HG02610 (cell line): ENCODE results near the gene C16orf74.

ENCODE experiments used
- ATAC-seq: cut with Tn5 transposase; IDR thresholded peaks from one replicate; pipeline ENCODE4 v1.9.1; 2021; ENCODE audit warnings: mild to moderate bottlenecking, moderate library complexity; ENCODE audit not compliant: unreplicated experiment

Gene C16orf74

DNA sequence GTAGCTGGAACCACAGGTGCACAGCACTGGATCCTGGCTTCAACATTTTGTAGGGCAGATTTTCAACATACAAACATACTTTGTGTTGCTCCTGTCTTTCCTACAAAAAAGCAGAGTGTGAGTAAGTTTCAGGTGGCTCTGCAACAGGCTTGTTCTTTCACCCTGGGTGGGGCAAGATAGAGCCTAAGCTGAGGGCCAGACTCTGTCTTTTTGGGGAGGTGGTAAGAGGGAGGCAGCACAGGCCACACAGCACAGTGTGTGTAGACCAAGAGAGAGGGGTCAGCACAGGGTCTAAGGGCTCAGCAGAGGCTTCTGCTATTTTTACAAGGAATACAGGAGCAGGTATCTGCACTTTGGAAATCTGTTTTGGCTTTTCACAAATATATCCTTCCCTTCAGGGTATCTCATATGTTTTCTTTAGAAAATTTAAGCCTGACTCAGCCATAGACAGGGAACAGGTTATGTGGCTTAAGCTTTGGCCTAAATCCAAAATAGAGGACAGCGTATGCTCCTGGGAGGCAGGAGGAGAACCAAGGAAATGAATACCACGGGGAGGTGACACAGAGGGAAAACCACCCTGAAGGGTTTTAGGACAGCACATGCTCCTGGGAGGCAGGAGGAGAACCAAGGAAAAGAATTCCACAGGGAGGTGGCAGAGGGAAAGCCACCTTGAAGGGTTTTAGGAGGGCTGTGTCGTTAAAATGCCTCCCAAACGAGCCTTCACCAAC is 26.9 kb upstream of the C16orf74 start:
- ATAC-seq, result no peak

DNA sequence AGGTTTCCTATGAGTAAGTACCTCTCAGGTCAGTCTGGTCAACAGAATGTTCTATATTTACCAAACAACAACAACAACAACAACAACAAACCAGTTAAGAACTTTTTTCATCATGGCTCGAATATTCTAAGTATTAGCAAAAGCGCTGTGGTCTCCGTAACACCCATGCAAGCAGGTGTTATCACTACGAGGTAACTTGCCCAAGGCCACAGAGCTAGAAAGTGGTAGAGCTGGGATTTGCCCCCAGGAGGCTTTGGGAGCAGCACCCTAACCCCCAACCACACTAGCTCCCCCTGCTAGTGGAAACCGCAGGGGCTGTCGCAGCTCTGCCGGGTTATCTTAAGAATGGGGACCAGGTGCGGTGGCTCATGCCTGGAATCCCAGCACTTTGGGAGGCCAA is 23.9 kb upstream of the C16orf74 start:
- no peak for ATAC-seq

DNA sequence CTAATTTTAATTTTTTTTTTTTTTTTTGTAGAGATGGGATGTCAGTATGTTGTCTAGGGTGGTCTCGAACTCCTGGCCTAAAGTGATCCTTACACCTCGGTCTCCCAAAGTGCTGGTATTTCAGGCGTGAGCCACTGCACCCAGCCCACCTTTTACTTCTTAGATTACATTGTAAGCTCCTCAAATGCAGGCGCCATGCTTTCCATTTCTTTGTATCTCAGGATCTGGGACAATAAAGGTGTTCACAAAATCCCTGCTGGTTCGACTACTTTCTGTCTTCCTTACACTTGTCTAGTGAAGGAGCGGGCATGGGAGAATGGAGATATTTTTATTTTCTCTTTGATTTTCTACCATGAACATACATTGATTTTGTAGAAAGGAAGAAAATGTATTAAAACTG is 23.2 kb upstream of the C16orf74 start:
- ATAC-seq, result no peak

DNA sequence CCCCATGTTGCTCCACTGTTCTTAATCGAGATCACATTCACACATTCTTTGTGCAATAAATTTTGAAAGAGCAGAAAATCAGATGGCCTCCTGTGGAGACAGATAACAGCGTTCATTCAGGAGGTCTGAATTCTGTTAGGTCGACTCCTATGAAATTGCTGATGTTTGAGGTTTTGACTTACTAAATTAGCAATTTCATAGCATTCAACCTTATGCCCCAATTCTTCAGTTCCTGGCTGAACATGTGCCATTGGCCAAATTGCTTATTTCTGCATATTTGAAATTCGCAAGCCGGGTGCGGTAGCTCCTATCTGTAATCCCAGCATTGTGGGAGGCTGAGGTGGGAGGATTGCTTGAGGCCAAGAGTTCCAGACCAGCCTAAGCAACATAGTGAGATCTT is 22.1 kb upstream of the C16orf74 start:
- ATAC-seq, result no peak

DNA sequence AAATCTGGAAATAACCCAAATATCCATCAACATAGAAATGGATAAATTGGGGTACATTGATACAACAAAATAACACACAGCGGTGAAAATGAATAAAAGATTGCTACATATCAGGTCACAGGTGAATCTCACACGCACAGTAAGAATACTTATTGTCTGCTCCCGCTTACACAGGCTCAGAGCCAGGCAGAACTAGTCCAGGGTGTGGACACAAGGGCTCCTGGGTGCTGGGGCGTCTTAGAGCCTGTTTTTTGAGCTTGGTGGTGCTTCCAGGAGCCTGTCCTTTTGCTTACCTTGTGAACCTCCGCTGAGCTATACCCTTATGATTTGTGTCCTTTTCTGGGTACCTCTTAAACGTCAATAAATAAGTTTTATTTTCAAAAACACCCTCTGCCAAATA is 19.8 kb upstream of the C16orf74 start:
- no peak for ATAC-seq

DNA sequence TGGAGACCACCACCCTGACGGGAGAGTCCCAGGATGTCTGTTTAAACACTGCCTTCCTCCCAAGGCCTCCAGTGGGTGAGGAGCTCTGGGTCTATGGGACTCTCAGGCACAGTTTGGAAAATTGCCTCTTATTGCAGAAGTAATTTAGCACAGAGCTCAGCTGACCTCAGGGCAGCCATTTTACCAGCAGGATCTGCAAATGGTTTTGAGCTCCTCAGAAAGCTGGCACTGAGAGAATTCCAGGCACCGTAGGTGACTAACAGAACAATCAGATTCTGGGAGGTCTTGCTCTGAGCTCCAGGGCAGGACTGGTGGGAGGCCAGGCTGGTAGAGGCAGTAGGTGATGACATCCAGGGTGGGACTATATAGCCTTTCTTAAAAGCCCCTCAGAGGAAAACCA is 17.3 kb upstream of the C16orf74 start:
- ATAC-seq, result no peak

DNA sequence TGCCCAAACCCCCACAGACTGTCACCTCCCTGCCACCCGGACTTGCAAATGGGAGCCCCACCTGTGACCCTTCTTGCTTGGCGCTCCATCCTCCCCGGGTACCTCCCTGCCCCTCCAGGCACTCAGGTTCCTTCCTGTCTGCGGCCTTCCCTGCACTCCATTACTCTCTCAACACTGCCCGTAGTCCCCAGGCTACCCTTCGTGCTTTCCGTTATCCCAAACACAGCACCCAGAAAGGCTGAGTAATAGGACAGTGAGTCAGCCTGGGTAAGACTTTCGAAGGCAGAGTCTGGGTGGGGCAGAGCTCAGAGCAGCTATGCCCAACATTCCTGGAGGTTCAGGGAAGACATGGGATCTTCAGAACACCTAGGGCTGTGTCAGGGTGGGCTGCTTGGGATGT is 16.6 kb upstream of the C16orf74 start:
- ATAC-seq, result no peak

DNA sequence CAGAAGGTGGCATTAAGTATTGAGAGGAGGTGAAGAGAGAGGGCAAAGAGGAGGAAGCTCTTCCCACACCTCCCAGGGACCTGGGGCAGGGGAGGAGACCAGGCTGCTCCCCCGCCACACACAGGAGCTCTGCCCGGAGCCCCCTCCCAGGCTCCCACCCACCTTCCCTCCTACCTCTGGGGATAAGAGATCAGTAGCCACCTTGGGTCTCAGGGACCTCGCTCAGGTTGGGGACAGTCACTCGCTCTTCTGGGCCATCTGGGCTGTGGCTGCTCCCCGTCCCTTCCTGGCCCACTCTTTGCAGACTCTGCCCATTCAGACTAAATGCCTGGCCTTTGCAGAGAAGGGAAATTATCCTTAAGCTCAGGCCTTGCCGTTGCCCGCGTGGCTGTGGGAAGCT is 14.9 kb upstream of the C16orf74 start:
- no peak for ATAC-seq

DNA sequence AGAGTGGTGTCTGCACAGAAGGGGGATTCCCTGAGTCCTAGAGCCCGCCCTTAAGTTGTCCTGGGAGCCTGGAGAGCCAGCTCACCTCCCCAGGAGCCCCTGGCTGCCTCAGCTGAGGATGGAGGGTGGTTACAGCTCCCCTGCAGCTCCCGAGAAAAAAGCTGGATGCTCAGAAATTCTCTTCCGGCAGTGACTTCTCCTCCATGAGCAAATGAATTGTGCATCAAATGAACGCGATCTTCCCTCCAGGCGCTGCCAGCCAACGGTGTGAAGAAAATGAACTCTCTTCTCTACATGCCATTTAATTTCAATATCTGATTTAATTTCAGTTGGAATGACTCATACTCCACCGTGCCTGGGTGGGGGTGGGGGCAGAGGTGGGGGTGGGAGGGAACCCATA is 14.3 kb upstream of the C16orf74 start:
- ATAC-seq, result no peak

DNA sequence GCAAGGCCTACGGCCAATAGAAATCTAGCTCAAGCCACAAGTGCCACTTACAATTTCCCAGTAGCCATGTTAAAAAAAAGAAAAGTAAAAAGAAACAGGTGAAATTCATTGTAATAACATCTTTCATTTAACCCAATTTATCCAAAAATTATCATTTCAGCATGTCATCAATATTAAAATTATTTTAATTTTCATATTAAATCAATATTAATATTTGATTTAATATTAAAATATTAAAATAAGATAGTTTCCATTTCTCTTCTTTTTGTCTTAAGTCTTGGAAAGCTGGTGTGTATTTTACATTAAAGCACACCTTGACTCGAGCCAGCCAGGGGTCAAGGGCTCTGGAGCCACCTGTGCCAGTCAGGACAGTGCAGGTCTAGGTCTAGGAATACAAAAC is 12.7 kb upstream of the C16orf74 start:
- ATAC-seq, result no peak

DNA sequence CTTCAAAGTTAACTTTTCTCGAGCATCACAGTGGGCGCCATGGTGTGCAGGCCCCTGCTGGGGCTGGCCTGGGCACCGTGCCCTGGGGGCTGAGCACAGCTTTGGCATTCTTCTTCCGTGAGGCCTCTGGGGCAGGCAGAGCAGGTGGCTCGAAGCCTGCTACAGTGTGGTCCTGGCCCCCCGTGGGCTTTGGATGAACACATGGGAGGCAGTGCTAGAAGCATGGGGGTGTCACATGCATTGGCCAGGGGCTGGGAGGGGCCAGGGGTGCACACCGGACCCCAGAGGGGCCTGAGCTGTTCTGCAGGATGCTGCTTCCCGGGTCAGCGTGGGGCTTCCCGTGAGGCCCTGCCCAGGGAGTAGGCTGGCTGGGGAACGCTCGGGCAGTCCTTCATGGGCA is 12.1 kb upstream of the C16orf74 start:
- no peak for ATAC-seq

DNA sequence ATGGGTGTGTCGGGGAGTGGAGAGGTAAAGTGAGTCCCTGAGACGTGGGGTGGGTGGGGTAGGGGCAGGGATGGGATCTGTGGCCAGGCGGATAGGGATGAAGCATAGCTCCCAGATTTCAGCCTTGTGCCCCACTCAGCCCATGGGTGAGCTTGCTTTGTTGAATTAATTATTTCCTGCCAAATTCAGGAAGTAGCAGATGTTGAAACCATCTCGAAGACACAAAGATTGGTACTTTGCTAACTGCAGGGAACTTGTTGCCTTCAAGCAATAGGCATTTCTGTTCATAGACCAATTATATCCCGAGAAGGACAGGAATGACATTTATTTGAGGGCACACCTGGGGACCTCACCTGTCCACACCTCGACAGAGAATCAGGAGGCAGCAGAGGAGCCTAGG is 11.0 kb upstream of the C16orf74 start:
- ATAC-seq, result no peak

DNA sequence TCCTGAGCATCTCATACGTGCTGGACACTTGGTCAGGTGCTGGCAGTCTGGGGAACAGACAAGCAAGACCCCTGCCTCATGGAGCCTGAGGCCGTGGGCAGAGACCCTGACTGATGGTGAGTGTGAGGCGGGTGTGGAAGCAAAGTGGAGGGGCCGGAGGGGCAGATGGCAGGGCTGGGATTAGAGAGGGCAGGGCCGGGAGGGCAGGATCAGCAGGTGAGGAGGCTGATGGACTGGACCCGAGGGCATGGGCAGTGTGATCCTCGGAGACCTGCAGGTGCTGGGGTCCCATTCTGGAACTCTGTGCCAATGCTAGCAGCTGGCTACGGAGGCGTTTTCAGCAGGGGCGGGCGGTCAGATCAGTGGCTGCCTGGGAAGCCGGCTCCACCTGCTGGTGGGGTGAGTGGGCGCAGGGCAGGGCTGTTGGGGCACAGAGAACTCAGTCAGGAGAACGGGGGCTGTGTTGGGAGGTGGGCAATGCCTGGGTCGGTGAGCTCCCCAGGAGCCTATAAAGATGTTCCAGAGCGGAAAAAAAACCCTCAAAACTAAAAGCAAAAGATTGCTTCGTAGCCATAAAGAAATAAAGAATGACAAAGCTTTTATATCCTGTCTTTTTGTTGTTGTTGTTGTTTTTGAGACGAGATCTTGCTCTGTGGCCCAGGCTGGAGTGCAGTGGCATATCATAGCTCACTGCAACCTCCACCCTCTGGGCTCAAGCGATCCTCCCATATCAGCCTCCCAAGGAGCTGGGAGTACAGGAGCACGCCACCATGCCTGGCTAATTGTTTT is 8.9 kb upstream of the C16orf74 start:
- ATAC-seq, result no peak

DNA sequence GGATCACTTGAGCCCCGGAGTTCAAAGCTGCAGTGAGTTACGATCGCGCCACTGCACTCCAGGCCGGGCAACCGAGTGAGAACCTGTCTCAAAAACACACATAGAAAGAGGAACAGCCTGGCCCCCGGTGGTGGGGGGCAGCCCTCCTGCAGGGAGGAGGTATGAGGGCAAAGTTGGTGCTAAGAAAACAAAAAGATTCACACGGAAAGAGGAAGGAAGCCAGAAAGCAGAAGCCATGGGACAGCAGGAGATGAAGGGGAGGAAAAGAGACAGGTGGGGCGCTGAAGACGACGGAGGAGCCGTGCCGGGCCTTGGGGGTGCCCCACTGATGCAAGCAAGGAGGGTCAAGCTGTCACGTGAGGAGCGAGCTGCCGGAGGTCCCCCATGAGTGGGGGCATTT is 8.2 kb upstream of the C16orf74 start:
- no peak for ATAC-seq

DNA sequence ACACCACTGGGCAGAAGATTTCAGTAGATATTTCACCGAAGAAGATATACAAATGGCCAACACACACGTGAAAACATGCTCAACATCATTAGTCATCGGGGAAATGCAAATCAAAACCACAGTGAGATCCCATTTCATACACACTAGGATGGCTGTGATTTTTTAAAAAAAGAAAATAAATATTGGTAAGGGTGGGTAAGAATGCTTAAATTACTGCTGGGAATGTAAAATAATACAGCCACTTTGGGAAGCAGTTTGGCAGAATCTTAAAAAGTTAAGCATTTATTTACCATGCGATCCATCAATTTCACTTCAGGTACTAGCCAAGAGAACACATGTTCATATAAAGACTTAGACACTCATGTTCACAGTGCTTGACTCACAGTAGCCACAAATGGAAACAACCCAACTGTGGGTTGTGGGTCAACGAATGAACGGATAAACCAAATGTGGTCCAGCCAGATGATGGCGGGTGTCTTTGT is 6.5 kb upstream of the C16orf74 start:
- ATAC-seq, result peak; percentile 31

DNA sequence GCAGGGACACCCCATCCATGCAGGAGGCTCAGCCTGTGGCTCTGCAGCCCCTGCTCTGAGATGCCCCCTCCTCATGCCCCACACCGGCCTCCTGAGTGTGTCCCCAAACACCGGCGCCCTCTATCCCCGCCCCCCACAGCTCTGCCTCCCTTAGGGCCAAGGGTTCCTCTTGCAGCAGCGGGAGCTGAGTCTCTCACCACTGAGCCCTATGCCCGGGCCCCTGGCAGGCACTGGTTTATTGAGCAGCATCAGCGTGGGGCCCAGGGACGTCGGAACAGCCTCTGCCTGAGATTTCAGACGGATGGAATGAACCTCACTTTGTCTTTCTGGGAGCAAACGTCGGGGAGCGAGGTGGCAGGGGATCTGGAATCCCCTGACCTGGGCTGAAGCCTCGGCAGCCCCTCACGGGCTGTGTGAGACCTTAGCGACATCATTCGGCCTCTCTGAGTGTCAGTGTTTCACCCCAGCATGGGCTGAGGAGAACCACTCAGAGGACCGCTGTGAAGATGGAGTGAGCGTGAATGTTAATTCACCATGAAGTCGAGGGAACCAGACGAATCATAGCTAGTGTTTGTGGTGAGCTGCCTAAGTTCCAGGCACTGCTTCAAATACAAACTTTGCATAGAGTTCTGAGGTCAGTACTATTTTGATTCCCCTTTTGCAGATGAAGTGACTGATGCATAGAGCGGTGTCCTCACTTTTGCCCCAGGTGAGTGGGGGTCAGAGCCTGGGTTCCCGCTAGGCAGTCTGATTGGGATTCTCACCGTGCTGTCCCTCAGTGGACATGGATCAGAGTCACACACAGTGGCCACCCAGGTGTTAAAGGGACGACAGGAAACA is 5.3 kb upstream of the C16orf74 start:
- peak; percentile 58 for ATAC-seq

DNA sequence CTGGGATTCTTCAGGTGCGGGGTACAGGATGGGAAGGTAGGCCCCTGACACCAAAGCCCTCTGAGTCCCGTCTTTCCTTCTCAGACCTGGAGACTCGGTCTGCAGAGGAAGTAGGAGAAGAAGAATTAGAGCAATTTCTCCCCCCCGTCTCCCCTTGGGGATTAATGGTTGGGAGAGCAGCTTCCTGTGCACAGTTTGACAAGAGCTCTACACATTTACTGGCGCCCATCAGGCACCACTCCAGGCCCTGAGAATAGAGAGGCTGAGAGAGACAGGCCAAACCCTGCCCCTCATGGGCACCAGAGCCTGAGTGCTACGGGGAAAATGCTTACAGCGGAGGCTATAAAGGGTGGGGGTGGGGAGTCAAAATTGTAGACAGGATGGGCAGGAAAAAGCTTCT is 3.5 kb upstream of the C16orf74 start:
- no peak for ATAC-seq

DNA sequence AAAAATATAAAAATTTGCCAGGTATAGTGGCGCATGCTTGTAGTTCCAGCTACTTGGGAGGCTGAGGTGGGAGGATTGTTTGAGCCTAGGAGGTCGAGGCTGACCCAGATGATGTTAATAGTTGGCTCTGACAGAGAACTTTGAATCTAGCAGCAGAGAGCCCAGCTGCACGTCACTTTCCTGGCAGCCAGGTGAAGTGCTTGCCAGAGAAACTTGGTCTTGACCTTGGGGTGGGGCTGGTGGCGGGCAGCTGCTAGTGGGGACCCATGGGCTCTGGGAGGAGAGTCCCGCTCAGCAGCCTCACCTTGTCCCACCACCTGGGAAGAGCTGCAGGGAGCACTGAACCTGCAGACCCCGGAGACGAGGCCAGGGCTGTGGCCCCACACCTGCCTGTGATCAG is 3.1 kb upstream of the C16orf74 start:
- no peak for ATAC-seq

DNA sequence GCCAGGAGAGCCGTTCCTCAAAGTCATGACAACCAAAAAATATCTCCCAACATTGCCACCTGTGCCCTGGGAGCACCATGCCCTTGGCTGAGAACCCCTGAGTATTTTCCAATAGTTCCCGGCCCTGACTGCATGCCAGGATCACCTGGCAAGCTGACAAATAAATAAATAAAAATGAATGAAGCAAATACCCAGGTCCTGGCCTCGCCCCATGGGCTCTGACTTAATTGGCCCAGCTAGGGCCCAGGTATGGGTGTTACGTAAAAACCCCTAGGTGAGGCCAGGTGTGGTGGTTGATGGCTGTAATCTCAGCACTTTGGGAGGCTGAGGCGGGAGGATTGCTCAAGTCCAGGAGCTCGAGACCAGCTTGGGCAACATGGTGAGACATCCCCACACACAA is 2.7 kb upstream of the C16orf74 start:
- no peak for ATAC-seq

DNA sequence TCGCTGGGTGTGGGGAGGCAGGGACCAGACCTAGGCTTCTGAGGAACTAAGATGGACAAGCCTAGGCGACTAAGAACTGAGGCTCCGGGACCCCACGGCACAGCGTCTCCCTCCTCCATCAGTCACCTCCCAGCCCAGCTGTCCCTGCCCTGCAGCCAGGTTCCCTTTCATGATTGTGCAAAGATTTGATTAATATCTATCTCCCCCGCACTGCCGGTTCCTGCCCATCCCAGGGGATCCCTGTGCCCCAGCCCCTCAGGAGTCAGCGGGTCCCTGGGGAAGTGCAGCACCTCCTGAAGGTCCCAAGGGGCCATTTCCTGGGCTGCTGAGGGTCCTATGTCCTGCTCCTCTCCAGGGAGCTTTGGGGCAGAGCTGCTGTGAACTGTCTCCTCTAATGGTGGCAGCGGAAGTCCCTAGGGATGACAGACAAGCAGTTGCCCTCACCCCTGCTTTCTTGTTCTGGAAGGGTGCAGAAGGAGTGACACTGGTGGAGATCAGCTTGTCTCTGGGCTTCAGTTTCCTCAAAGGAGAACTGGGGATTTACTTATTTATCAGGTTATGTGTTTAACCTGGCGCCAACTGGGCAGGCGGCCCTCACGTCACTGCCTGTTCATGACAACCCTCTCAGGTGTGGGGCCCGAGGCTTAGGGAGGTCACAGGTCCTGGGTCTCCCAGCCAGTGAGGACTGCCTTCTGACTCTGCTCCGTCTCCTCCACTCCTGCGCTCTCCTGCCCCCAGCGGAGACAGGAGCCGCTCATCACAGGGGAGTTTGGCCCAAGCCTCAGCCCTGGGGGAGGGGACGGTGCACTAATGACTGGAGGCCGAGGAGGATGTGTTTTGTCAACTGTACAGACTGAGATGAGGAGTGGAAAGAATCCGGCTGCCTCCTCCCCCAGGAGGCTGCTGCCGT is 1.9 kb upstream of the C16orf74 start:
- no peak for ATAC-seq
